Neural cell (in vitro differentiated cells): ENCODE measurements around the gene NELFA. TPM values are rescaled to one million over a fixed set of nuclear protein-coding genes. Genes with fewer than 3 reads are reported as not detected.

Experiments
- H2AFZ ChIP-seq: fragments of 200-600, 300-800 bp; sonication (generic), shearing (Covaris generic); 2 replicates; pipeline ENCODE4 v1.6.0; 2014; ENCODE audit warnings: low read depth, mild to moderate bottlenecking, antibody characterized with exemption, low read length, moderate library complexity
- H3F3A ChIP-seq: fragments of 200-600 bp; shearing (Covaris generic); 2 replicates; pipeline ENCODE4 v1.6.1; 2016; ENCODE audit warnings: mild to moderate bottlenecking, moderate library complexity, mixed read lengths, antibody characterized with exemption, low read length; ENCODE audit not compliant: insufficient read depth, poor library complexity, severe bottlenecking
- H3K27ac ChIP-seq: fragments of 200-600, 300-800 bp; sonication (generic), shearing (Covaris generic); 2 replicates; pipeline ENCODE4 v1.5.1; 2014; ENCODE audit warnings: mild to moderate bottlenecking, low read length, moderate library complexity
- H3K27me3 ChIP-seq: fragments of 300-800, 200-600 bp; sonication (generic), shearing (Covaris generic); 2 replicates; pipeline ENCODE4 v1.6.0; 2014; ENCODE audit warnings: mild to moderate bottlenecking, low read depth, low read length, moderate library complexity; ENCODE audit not compliant: insufficient read depth
- H3K36me3 ChIP-seq: fragments of 300-800, 200-600 bp; sonication (generic), shearing (Covaris generic); 2 replicates; pipeline ENCODE4 v1.5.1; 2014; ENCODE audit warnings: mild to moderate bottlenecking, antibody characterized with exemption, low read length, moderate library complexity; ENCODE audit not compliant: insufficient read depth
- H3K4me2 ChIP-seq: fragments of 300-800, 200-600 bp; sonication (generic), shearing (Covaris generic); 2 replicates; pipeline ENCODE4 v1.6.0; 2014; ENCODE audit warnings: mild to moderate bottlenecking, low read length
- H3K4me3 ChIP-seq: fragments of 300-800, 200-600 bp; sonication (generic), shearing (Covaris generic); 2 replicates; pipeline ENCODE4 v1.5.1; 2014; ENCODE audit warnings: mild to moderate bottlenecking, low read length, moderate library complexity
- H3K79me2 ChIP-seq: fragments of 200-600 bp; shearing (Covaris generic); replicated peaks from 2 replicates; pipeline ENCODE4 v1.6.0; 2014; ENCODE audit warnings: mild to moderate bottlenecking, low read length, moderate library complexity; ENCODE audit not compliant: insufficient read depth
- H3K9ac ChIP-seq: fragments of 300-800, 200-600 bp; sonication (generic), shearing (Covaris generic); 2 replicates; pipeline ENCODE4 v1.6.1; 2016; ENCODE audit warnings: mild to moderate bottlenecking, low read length, mixed read lengths
- H3K9me2 ChIP-seq: fragments of 200-600 bp; shearing (Covaris generic); 2 replicates; pipeline ENCODE4 v1.6.1; 2016; ENCODE audit warnings: mild to moderate bottlenecking, low read length, mixed read lengths; ENCODE audit not compliant: insufficient read depth
- H3K9me3 ChIP-seq: fragments of 200-600, 300-800 bp; sonication (generic), shearing (Covaris generic); 2 replicates; pipeline ENCODE4 v1.6.1; 2016; ENCODE audit warnings: mild to moderate bottlenecking, mixed run types, low read length, moderate library complexity, mixed read lengths
- H4K20me1 ChIP-seq: fragments of 200-600 bp; shearing (Covaris generic); 2 replicates; pipeline ENCODE4 v1.6.1; 2016; ENCODE audit warnings: mild to moderate bottlenecking, mixed run types; ENCODE audit not compliant: insufficient read depth
- EP300 ChIP-seq: fragments of 450-650 bp; conservative IDR thresholded peaks from 2 replicates; pipeline ENCODE4 v1.6.1; 2014; ENCODE audit warnings: antibody characterized with exemption, mild to moderate bottlenecking, moderate library complexity; ENCODE audit not compliant: poor library complexity, severe bottlenecking
- EZH2 ChIP-seq: fragments of 200-600, 300-800 bp; shearing (Covaris generic), sonication (generic); IDR thresholded peaks from 2 replicates; pipeline ENCODE4 v1.6.1; 2014; ENCODE audit warnings: antibody characterized with exemption, low read length, borderline replicate concordance, mild to moderate bottlenecking; ENCODE audit not compliant: insufficient read depth, poor library complexity, severe bottlenecking
- MXI1 ChIP-seq: fragments of 450-650 bp; conservative IDR thresholded peaks from 2 replicates; pipeline ENCODE4 v1.6.1; 2014; ENCODE audit warnings: antibody characterized with exemption, mild to moderate bottlenecking; ENCODE audit not compliant: poor library complexity, severe bottlenecking
- POLR2AphosphoS5 ChIP-seq: IDR thresholded peaks from 2 replicates; pipeline ENCODE4 v1.6.1; 2012
- RAD21 ChIP-seq: fragments of 450-650 bp; conservative IDR thresholded peaks from 2 replicates; pipeline ENCODE4 v1.6.1; 2014; ENCODE audit warnings: antibody characterized with exemption, mild to moderate bottlenecking, moderate library complexity
- REST ChIP-seq: IDR thresholded peaks from 2 replicates; pipeline ENCODE4 v1.6.1; 2012; ENCODE audit warnings: borderline replicate concordance
- SMC3 ChIP-seq: fragments of 450-650 bp; conservative IDR thresholded peaks from 2 replicates; pipeline ENCODE4 v1.6.1; 2014; ENCODE audit warnings: antibody characterized with exemption, mild to moderate bottlenecking, moderate library complexity; ENCODE audit not compliant: poor library complexity
- TAF1 ChIP-seq: IDR thresholded peaks from 2 replicates; pipeline ENCODE4 v1.6.1; 2012; ENCODE audit warnings: low read depth
- polyA plus RNA-seq: library from polyadenylated mRNA; depleted of rRNA; stranded (reverse); fragments of >200 nt; gene quantifications from 2 replicates; pipeline ENCODE4 v1.2.3, GENCODE V29; 2014
- TF ChIP-seq, protein P1 (sequence below): fragments of 450-650 bp; IDR thresholded peaks from 2 replicates; pipeline ENCODE4 v1.5.1; 2014; ENCODE audit warnings: antibody characterized with exemption, mild to moderate bottlenecking, moderate library complexity; ENCODE audit not compliant: poor library complexity, severe bottlenecking

The NELFA gene
- polyA plus RNA-seq, 1 donor from 2014 or later: 40.5 TPM

- peak overlapping the region; percentile 84 for H3K9ac ChIP-seq
- peaks cover 12% of the 10 kb centered on the region for H3K79me2 ChIP-seq
- H3K27ac ChIP-seq: peak overlapping the region; percentile 65
- H3K9me3 ChIP-seq: no peaks in the 10 kb centered on the region
- peak overlapping the region; percentile 1 for H3K4me2 ChIP-seq
- H3K9me2 ChIP-seq: no peaks in the 10 kb centered on the region
- TF ChIP-seq POLR2AphosphoS5 (peak; percentile 89), MXI1 (peak; percentile 67), EZH2 (no peak), SMC3 (peak; percentile 59), REST (peak; percentile 19), TAF1 (no peak), RAD21 (no peak), EP300 (peak; percentile 47)
- TF ChIP-seq, protein P1, sequence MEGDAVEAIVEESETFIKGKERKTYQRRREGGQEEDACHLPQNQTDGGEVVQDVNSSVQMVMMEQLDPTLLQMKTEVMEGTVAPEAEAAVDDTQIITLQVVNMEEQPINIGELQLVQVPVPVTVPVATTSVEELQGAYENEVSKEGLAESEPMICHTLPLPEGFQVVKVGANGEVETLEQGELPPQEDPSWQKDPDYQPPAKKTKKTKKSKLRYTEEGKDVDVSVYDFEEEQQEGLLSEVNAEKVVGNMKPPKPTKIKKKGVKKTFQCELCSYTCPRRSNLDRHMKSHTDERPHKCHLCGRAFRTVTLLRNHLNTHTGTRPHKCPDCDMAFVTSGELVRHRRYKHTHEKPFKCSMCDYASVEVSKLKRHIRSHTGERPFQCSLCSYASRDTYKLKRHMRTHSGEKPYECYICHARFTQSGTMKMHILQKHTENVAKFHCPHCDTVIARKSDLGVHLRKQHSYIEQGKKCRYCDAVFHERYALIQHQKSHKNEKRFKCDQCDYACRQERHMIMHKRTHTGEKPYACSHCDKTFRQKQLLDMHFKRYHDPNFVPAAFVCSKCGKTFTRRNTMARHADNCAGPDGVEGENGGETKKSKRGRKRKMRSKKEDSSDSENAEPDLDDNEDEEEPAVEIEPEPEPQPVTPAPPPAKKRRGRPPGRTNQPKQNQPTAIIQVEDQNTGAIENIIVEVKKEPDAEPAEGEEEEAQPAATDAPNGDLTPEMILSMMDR: peak; percentile 39
- H3K27me3 ChIP-seq: peaks cover 20% of the 10 kb centered on the region
- peak overlapping the region; percentile 92 for H3K4me3 ChIP-seq
- H2AFZ ChIP-seq: peak overlapping the region; percentile 76
- H3F3A ChIP-seq: no peaks in the 10 kb centered on the region
- no peaks in the 10 kb centered on the region for H3K36me3 ChIP-seq
- no peaks in the 10 kb centered on the region for H4K20me1 ChIP-seq
These were observed 32.7 kb upstream of the NELFA start for GRCh38 chr4:2041239-2042130.

DNA sequence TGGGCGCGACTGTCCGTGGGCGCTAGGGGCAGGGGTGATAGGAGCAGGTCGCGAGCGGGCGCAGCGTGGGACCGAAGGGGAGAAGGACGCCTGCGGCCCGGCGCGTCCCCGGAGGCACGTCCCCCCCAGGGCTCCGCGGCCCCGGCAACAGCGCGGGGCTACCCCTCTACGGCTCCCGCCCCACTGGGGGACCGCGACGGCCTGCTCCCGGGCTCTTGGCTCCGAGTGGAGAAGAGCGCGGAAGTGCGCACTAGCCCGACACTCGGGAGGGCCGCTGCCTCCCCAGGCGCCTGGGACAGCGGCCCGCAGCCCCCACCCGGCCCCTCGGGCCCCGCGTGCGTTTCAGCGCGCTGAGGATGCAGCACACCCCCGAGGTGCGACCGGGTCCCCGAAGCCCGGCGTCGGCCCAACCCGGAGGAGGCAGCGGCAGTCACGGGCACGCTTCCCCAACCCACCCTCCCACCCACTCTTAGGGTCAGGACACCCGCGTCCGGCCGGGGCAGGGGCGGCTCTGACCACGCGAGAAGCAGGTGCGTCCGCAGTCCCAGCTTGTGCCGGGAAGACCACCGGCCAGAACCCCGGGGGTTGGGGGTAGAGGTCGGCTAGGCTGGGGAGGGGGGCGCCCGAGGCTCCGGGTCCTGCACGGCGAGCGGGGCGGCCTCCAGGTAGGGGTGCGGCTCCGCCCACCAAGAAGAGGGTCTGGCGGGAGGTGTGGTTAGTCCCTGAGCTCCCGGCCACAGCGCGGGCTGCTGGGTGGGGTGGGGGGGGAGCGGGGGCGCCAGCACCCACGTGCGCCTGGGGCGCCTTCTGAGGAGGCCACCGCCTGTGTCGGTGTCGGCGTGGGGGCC lies 31.8 kb upstream of the NELFA start:
- H3K4me2 ChIP-seq: peak overlapping the region; percentile 1
- H3K4me3 ChIP-seq: peak overlapping the region; percentile 92
- no peaks in the 10 kb centered on the region for H3K9me3 ChIP-seq
- H3K36me3 ChIP-seq: no peaks in the 10 kb centered on the region
- no peak for TF ChIP-seq EZH2
- TF ChIP-seq, protein P1: no peak
- no peak for TF ChIP-seq POLR2AphosphoS5
- TF ChIP-seq MXI1: no peak
- no peak for TF ChIP-seq TAF1
- TF ChIP-seq RAD21: no peak
- TF ChIP-seq SMC3: no peak
- TF ChIP-seq REST: no peak
- no peak for TF ChIP-seq EP300
- H3K79me2 ChIP-seq: peaks cover 12% of the 10 kb centered on the region
- no peaks in the 10 kb centered on the region for H3F3A ChIP-seq
- H3K27me3 ChIP-seq: peaks cover 20% of the 10 kb centered on the region
- H4K20me1 ChIP-seq: no peaks in the 10 kb centered on the region
- peak overlapping the region; percentile 76 for H2AFZ ChIP-seq
- no peak overlapping the region for H3K27ac ChIP-seq
- H3K9ac ChIP-seq: peak overlapping the region; percentile 84
- H3K9me2 ChIP-seq: no peaks in the 10 kb centered on the region
